HUES48 (cell line): ENCODE data around the gene TMEM145.
"Not testable (repeated sequence)": the region's sequence is repeated elsewhere in the genome, so short reads cannot be mapped to it uniquely, and the experiment has no call there.

Experiments
- H3K27ac ChIP-seq: one replicate; pipeline ENCODE4 v1.7.0; 2013; ENCODE audit warnings: low read depth, low read length, inconsistent platforms
- H3K27me3 ChIP-seq: 2 replicates; pipeline ENCODE4 v1.6.1; 2013; ENCODE audit warnings: mild to moderate bottlenecking, low read length; ENCODE audit not compliant: control insufficient read depth, insufficient read depth
- H3K36me3 ChIP-seq: 2 replicates; pipeline ENCODE4 v1.6.1; 2013; ENCODE audit warnings: low read length; ENCODE audit not compliant: control insufficient read depth, insufficient read depth
- H3K4me1 ChIP-seq: 2 replicates; pipeline ENCODE4 v1.6.1; 2013; ENCODE audit warnings: mild to moderate bottlenecking, low read length; ENCODE audit not compliant: control insufficient read depth, insufficient read depth
- H3K4me3 ChIP-seq: 2 replicates; pipeline ENCODE4 v1.5.1; 2013; ENCODE audit warnings: mild to moderate bottlenecking, low read depth, low read length
- H3K9ac ChIP-seq: 2 replicates; pipeline ENCODE4 v1.6.1; 2013; ENCODE audit warnings: mild to moderate bottlenecking, low read depth, low read length, moderate library complexity
- H3K9me3 ChIP-seq: 2 replicates; pipeline ENCODE4 v1.6.1; 2013; ENCODE audit warnings: low read length; ENCODE audit not compliant: control insufficient read depth, insufficient read depth

The TMEM145 gene

GRCh38 chr19:42339922-42340321, 26.8 kb downstream of the TMEM145 start:
- H3K27me3 ChIP-seq, H3K27ac ChIP-seq, H3K4me1 ChIP-seq, H3K4me3 ChIP-seq, H3K9ac ChIP-seq, H3K9me3 ChIP-seq: not testable (repeated sequence)
- H3K36me3 ChIP-seq = peaks cover 24% of the 10 kb centered on the region

- Histone ChIP-seq H3K4me1 (no peaks in the 10 kb centered on the region), H3K9ac (no peak overlapping the region), H3K27ac (no peak overlapping the region), H3K4me3 (no peak overlapping the region), H3K36me3 (peaks cover 20% of the 10 kb centered on the region), H3K9me3 (no peaks in the 10 kb centered on the region), H3K27me3 (no peaks in the 10 kb centered on the region)
These were observed 30.4 kb downstream of the TMEM145 start for GRCh38 chr19:42343344-42344110.

GRCh38 chr19:42344336-42344893, 31.3 kb downstream of the TMEM145 start:
- H3K4me3 ChIP-seq = no peak overlapping the region
- H3K4me1 ChIP-seq = no peaks in the 10 kb centered on the region
- no peaks in the 10 kb centered on the region for H3K27me3 ChIP-seq
- peaks cover 20% of the 10 kb centered on the region for H3K36me3 ChIP-seq
- H3K9me3 ChIP-seq = no peaks in the 10 kb centered on the region
- no peak overlapping the region for H3K27ac ChIP-seq
- H3K9ac ChIP-seq = no peak overlapping the region

GRCh38 chr19:42345191-42345812, 32.2 kb downstream of the TMEM145 start:
- Histone ChIP-seq H3K27me3 (no peaks in the 10 kb centered on the region), H3K9me3 (no peaks in the 10 kb centered on the region), H3K36me3 (peaks cover 20% of the 10 kb centered on the region), H3K4me3 (no peak overlapping the region), H3K27ac (no peak overlapping the region), H3K4me1 (no peaks in the 10 kb centered on the region), H3K9ac (no peak overlapping the region)

DNA sequence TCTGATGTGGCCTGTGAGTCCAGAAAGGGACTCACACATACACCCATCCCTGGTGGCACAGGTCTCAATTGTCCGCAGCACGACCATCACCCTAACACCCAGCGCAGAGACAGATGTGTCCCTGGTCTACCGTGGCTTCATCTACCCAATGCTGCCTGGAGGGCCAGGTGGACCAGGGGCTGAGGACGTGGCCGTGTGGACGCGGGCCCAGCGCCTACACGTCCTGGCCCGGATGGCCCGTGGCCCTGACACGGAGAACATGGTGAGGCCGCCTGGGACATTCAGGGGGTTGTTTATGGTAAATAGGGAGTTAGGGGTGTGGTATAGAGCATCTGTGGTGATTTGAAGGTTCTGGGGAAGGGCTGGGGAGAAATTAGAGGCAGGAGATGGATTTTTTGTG, 35.1 kb downstream of the TMEM145 start:
- H3K36me3 ChIP-seq = peaks cover 21% of the 10 kb centered on the region
- H3K9ac ChIP-seq = no peak overlapping the region
- no peaks in the 10 kb centered on the region for H3K27me3 ChIP-seq
- no peaks in the 10 kb centered on the region for H3K4me1 ChIP-seq
- H3K27ac ChIP-seq = no peak overlapping the region
- H3K9me3 ChIP-seq = no peaks in the 10 kb centered on the region
- no peak overlapping the region for H3K4me3 ChIP-seq

DNA sequence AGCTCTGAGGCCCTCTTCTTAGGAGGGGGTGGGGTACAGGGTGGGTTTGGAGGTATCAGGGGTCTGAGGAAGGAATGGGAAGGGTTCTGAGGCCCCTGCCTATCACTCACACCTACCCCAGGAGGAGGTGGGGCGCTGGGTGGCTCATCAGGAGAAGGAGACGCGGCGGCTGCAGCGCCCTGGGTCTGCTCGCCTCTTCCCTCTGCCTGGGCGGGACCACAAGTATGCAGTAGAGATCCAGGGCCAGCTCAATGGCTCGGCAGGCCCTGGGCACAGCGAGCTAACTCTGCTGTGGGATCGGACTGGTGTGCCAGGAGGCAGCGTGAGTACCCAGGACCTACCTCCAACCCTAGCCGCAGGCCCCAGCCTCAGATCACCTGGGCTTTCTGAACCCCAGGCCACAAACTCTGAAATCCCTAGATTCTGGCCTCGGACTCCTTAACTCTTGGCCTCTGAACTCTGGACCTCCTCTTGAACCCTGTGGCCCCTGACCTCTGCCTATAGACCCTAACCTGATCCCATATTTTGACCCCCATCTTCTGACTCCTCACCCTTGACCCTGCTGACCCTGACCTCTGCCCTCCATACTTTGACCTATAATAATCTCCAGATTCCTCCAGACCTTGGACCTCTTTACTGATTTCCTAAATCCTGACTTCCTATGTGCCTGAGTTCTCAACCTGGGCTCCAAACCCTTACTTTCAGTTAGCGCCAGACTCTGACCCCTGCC, 36.4 kb downstream of the TMEM145 start:
- Histone ChIP-seq H3K27ac (no peak overlapping the region), H3K9ac (no peak overlapping the region), H3K27me3 (no peaks in the 10 kb centered on the region), H3K36me3 (peaks cover 26% of the 10 kb centered on the region), H3K9me3 (no peaks in the 10 kb centered on the region), H3K4me1 (no peaks in the 10 kb centered on the region), H3K4me3 (no peak overlapping the region)

DNA sequence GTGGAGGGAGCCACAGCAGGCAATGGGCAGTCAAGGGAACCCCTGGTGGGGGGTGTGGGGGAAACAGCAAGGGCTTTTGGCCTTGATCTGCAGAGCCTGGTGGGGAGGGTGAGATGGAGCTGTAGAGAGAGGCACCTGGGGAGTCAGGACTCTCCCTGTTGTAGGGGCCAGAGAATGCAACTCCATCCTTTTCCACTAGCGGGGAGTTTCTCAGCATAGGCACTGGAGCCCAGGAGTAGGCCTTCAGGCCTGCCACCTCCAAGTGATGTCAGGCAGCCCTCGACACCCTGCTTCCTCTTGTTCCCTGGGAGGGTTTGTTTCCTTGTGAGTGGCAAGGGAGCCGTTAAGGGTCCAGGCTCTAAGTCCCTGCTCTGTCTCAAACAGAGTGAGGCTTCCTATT, 37.3 kb downstream of the TMEM145 start:
- Histone ChIP-seq H3K27ac (no peak overlapping the region), H3K9me3 (no peaks in the 10 kb centered on the region), H3K4me1 (no peaks in the 10 kb centered on the region), H3K9ac (no peak overlapping the region), H3K36me3 (peaks cover 26% of the 10 kb centered on the region), H3K27me3 (no peaks in the 10 kb centered on the region), H3K4me3 (no peak overlapping the region)

DNA sequence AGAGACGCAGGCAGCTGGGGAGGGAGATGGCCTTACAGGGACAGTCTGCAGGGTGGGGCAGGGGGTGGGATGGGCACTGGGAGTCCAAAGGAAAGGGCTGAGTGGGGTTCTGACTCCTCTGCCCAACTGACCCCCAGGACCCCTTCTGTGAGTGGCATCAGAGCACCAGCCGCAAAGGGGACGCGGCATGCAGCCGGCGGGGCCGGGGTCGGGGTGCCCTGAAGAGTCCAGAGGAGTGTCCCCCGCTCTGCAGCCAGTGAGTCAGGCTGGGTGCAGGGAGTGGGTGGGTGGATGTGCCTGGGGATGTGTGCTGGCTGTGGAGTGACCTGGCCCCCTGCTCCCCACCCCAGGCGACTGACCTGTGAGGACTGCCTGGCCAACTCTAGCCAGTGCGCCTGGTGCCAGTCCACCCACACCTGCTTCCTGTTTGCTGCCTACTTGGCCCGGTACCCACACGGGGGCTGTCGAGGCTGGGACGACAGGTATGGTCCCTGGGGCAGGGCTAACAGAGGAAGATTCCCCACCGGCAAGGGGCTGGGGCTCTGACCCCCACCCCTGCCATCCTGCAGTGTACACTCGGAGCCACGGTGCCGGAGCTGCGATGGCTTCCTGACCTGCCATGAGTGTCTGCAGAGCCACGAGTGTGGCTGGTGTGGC, 38.1 kb downstream of the TMEM145 start:
- Histone ChIP-seq H3K27ac (no peak overlapping the region), H3K36me3 (peaks cover 32% of the 10 kb centered on the region), H3K4me3 (no peak overlapping the region), H3K27me3 (no peaks in the 10 kb centered on the region), H3K9ac (no peak overlapping the region), H3K4me1 (no peaks in the 10 kb centered on the region), H3K9me3 (no peaks in the 10 kb centered on the region)

- Histone ChIP-seq H3K27me3 (no peaks in the 10 kb centered on the region), H3K4me1 (no peaks in the 10 kb centered on the region), H3K4me3 (no peak overlapping the region), H3K9me3 (no peaks in the 10 kb centered on the region), H3K9ac (no peak overlapping the region), H3K27ac (no peak overlapping the region), H3K36me3 (peaks cover 44% of the 10 kb centered on the region)
These were observed 39.5 kb downstream of the TMEM145 start for GRCh38 chr19:42352301-42353259.
